Neural cell (in vitro differentiated cells): ENCODE measurements around the gene SLC39A7. TPM values are rescaled to one million over a fixed set of nuclear protein-coding genes. Genes with fewer than 3 reads are reported as not detected.

Experiments
- H2AFZ ChIP-seq: fragments of 200-600, 300-800 bp; sonication (generic), shearing (Covaris generic); 2 replicates; pipeline ENCODE4 v1.6.0; 2014; ENCODE audit warnings: low read depth, mild to moderate bottlenecking, antibody characterized with exemption, low read length, moderate library complexity
- H3F3A ChIP-seq: fragments of 200-600 bp; shearing (Covaris generic); 2 replicates; pipeline ENCODE4 v1.6.1; 2016; ENCODE audit warnings: mild to moderate bottlenecking, moderate library complexity, mixed read lengths, antibody characterized with exemption, low read length; ENCODE audit not compliant: insufficient read depth, poor library complexity, severe bottlenecking
- H3K27ac ChIP-seq: fragments of 200-600, 300-800 bp; sonication (generic), shearing (Covaris generic); 2 replicates; pipeline ENCODE4 v1.5.1; 2014; ENCODE audit warnings: mild to moderate bottlenecking, low read length, moderate library complexity
- H3K27me3 ChIP-seq: fragments of 300-800, 200-600 bp; sonication (generic), shearing (Covaris generic); 2 replicates; pipeline ENCODE4 v1.6.0; 2014; ENCODE audit warnings: mild to moderate bottlenecking, low read depth, low read length, moderate library complexity; ENCODE audit not compliant: insufficient read depth
- H3K36me3 ChIP-seq: fragments of 300-800, 200-600 bp; sonication (generic), shearing (Covaris generic); 2 replicates; pipeline ENCODE4 v1.5.1; 2014; ENCODE audit warnings: mild to moderate bottlenecking, antibody characterized with exemption, low read length, moderate library complexity; ENCODE audit not compliant: insufficient read depth
- H3K4me2 ChIP-seq: fragments of 300-800, 200-600 bp; sonication (generic), shearing (Covaris generic); 2 replicates; pipeline ENCODE4 v1.6.0; 2014; ENCODE audit warnings: mild to moderate bottlenecking, low read length
- H3K4me3 ChIP-seq: fragments of 300-800, 200-600 bp; sonication (generic), shearing (Covaris generic); 2 replicates; pipeline ENCODE4 v1.5.1; 2014; ENCODE audit warnings: mild to moderate bottlenecking, low read length, moderate library complexity
- H3K79me2 ChIP-seq: fragments of 200-600 bp; shearing (Covaris generic); replicated peaks from 2 replicates; pipeline ENCODE4 v1.6.0; 2014; ENCODE audit warnings: mild to moderate bottlenecking, low read length, moderate library complexity; ENCODE audit not compliant: insufficient read depth
- H3K9ac ChIP-seq: fragments of 300-800, 200-600 bp; sonication (generic), shearing (Covaris generic); 2 replicates; pipeline ENCODE4 v1.6.1; 2016; ENCODE audit warnings: mild to moderate bottlenecking, low read length, mixed read lengths
- H3K9me2 ChIP-seq: fragments of 200-600 bp; shearing (Covaris generic); 2 replicates; pipeline ENCODE4 v1.6.1; 2016; ENCODE audit warnings: mild to moderate bottlenecking, low read length, mixed read lengths; ENCODE audit not compliant: insufficient read depth
- H3K9me3 ChIP-seq: fragments of 200-600, 300-800 bp; sonication (generic), shearing (Covaris generic); 2 replicates; pipeline ENCODE4 v1.6.1; 2016; ENCODE audit warnings: mild to moderate bottlenecking, mixed run types, low read length, moderate library complexity, mixed read lengths
- H4K20me1 ChIP-seq: fragments of 200-600 bp; shearing (Covaris generic); 2 replicates; pipeline ENCODE4 v1.6.1; 2016; ENCODE audit warnings: mild to moderate bottlenecking, mixed run types; ENCODE audit not compliant: insufficient read depth
- CTCF ChIP-seq: fragments of 450-650 bp; IDR thresholded peaks from 2 replicates; pipeline ENCODE4 v1.5.1; 2014; ENCODE audit warnings: antibody characterized with exemption, mild to moderate bottlenecking, moderate library complexity; ENCODE audit not compliant: poor library complexity, severe bottlenecking
- EZH2 ChIP-seq: fragments of 200-600, 300-800 bp; shearing (Covaris generic), sonication (generic); IDR thresholded peaks from 2 replicates; pipeline ENCODE4 v1.6.1; 2014; ENCODE audit warnings: antibody characterized with exemption, low read length, borderline replicate concordance, mild to moderate bottlenecking; ENCODE audit not compliant: insufficient read depth, poor library complexity, severe bottlenecking
- MXI1 ChIP-seq: fragments of 450-650 bp; conservative IDR thresholded peaks from 2 replicates; pipeline ENCODE4 v1.6.1; 2014; ENCODE audit warnings: antibody characterized with exemption, mild to moderate bottlenecking; ENCODE audit not compliant: poor library complexity, severe bottlenecking
- POLR2AphosphoS5 ChIP-seq: IDR thresholded peaks from 2 replicates; pipeline ENCODE4 v1.6.1; 2012
- RAD21 ChIP-seq: fragments of 450-650 bp; conservative IDR thresholded peaks from 2 replicates; pipeline ENCODE4 v1.6.1; 2014; ENCODE audit warnings: antibody characterized with exemption, mild to moderate bottlenecking, moderate library complexity
- REST ChIP-seq: IDR thresholded peaks from 2 replicates; pipeline ENCODE4 v1.6.1; 2012; ENCODE audit warnings: borderline replicate concordance
- TAF1 ChIP-seq: IDR thresholded peaks from 2 replicates; pipeline ENCODE4 v1.6.1; 2012; ENCODE audit warnings: low read depth
- polyA plus RNA-seq: library from polyadenylated mRNA; depleted of rRNA; stranded (reverse); fragments of >200 nt; gene quantifications from 2 replicates; pipeline ENCODE4 v1.2.3, GENCODE V29; 2014

Gene SLC39A7
- polyA plus RNA-seq, 1 donor from 2014 or later, result 99.8 TPM

- no peaks in the 10 kb centered on the region for H3K27me3 ChIP-seq
- H3F3A ChIP-seq, result no peaks in the 10 kb centered on the region
- H3K9me2 ChIP-seq, result no peaks in the 10 kb centered on the region
- H3K36me3 ChIP-seq, result peaks cover 6% of the 10 kb centered on the region
- peak within 1 kb of the TSS; percentile 71 for H3K27ac ChIP-seq
- no peaks in the 10 kb centered on the region for H4K20me1 ChIP-seq
- peak within 1 kb of the TSS; percentile 81 for H3K4me3 ChIP-seq
- peak within 1 kb of the TSS; percentile 73 for H2AFZ ChIP-seq
- peak within 1 kb of the TSS; percentile 98 for H3K4me2 ChIP-seq
- H3K9ac ChIP-seq, result peak within 1 kb of the TSS; percentile 78
- TF ChIP-seq RAD21 (no peak), TAF1 (peak; percentile 56), REST (peak; percentile 64), POLR2AphosphoS5 (peak; percentile 72)
- peaks cover 43% of the 10 kb centered on the region for H3K79me2 ChIP-seq
- H3K9me3 ChIP-seq, result no peaks in the 10 kb centered on the region
Observed at GRCh38 chr6:33204415-33205190, 3.9 kb downstream of the SLC39A7 start, which contains the start of gene HSD17B8. Gene HSD17B8, plus strand, starts transcription at chr6:33204655. Its CDS starts 14 bp downstream, at chr6:33204669.

- Histone ChIP-seq H3K9me2 (no peaks in the 10 kb centered on the region), H3K27ac (peak overlapping the region; percentile 71)
Observed at GRCh38 chr6:33205191-33206026, 4.7 kb downstream of the SLC39A7 start.

More at GRCh38 chr6:33205191-33206026, 4.7 kb downstream of the SLC39A7 start:
- Histone ChIP-seq H3K79me2 (peaks cover 46% of the 10 kb centered on the region), H4K20me1 (no peaks in the 10 kb centered on the region), H3K4me2 (peak overlapping the region; percentile 98), H3K36me3 (peaks cover 12% of the 10 kb centered on the region), H3K9ac (peak overlapping the region; percentile 78), H3K9me3 (no peaks in the 10 kb centered on the region), H3F3A (no peaks in the 10 kb centered on the region), H2AFZ (no peak overlapping the region), H3K4me3 (peak overlapping the region; percentile 81), H3K27me3 (no peaks in the 10 kb centered on the region)
- no peak for TF ChIP-seq TAF1
- TF ChIP-seq MXI1, result no peak
- peak; percentile 53 for TF ChIP-seq CTCF
- no peak for TF ChIP-seq EZH2
